Measurements from ENCODE around the gene GRID2.

DNA sequence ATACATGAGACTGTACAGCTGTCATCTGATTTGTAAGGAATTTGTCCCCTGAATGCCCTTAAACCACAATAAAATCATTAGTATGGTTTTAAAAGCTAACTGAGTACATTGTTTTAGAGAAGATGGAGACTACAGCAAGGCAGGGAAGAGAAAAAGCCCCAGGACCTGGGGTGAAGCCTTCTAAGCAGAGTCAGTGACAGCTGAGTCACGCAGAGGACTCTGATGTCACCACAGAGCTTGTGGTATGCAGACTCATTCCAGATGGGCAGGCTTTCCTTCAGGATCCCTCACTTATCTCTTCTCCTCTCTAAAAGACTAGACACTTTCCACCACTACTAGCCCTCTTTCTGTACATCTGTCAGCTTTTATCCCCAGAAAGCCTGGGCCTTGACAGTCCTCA, 1427.7 kb downstream of the GRID2 start:
- TF ChIP-seq POLR2A (IDR thresholded peaks at IDR 0.05) (no peak), POLR2AphosphoS5 (IDR thresholded peaks at IDR 0.05) (no peak)
- TF ChIP-seq, protein P1, sequence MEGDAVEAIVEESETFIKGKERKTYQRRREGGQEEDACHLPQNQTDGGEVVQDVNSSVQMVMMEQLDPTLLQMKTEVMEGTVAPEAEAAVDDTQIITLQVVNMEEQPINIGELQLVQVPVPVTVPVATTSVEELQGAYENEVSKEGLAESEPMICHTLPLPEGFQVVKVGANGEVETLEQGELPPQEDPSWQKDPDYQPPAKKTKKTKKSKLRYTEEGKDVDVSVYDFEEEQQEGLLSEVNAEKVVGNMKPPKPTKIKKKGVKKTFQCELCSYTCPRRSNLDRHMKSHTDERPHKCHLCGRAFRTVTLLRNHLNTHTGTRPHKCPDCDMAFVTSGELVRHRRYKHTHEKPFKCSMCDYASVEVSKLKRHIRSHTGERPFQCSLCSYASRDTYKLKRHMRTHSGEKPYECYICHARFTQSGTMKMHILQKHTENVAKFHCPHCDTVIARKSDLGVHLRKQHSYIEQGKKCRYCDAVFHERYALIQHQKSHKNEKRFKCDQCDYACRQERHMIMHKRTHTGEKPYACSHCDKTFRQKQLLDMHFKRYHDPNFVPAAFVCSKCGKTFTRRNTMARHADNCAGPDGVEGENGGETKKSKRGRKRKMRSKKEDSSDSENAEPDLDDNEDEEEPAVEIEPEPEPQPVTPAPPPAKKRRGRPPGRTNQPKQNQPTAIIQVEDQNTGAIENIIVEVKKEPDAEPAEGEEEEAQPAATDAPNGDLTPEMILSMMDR (IDR thresholded peaks at IDR 0.05) = no peak

Measured in stomach (tissue), 4 donors.